Fibroblast of lung (primary cell): ENCODE measurements around the gene UBE2V1.

Experiments
- CTCF ChIP-seq, 2 donors: IDR thresholded peaks in 1 of 2; conservative IDR thresholded peaks in 1 of 2; 1 replicate in 1 of 2; 2 replicates in 1 of 2; pipeline ENCODE4 v1.5.1; 2011 to 2012; ENCODE audit warnings: low read length in 2 of 2, control low read depth in 1 of 2, inconsistent platforms in 1 of 2, low read depth in 1 of 2, mild to moderate bottlenecking in 1 of 2
- EZH2 ChIP-seq: IDR thresholded peaks from 2 replicates; pipeline ENCODE4 v1.5.1; 2012; ENCODE audit warnings: low read length, control low read depth, mild to moderate bottlenecking; ENCODE audit errors: missing control alignments

- TF ChIP-seq EZH2 (no peak), CTCF (conservative IDR thresholded peaks at IDR 0.05 in 1 of 2, IDR thresholded peaks at IDR 0.05 in 1 of 2; ENCODE audit: low read depth in 1 of 2, low read length in 2 of 2) (no peak)
Observed at GRCh38 chr20:50065325-50065615, 47.7 kb downstream of the UBE2V1 start.
